DND-41 (cell line): ENCODE measurements around the gene IL2RA.
A peak's percentile ranks its signal among the peaks of the same experiment; 100 is the strongest.

Experiments
- ATAC-seq: fragments of 200-7000 bp; cut with Tn5 transposase; 3 replicates; pipeline ENCODE4 v1.9.1; 2021; ENCODE audit warnings: low read depth; ENCODE audit not compliant: insufficient read depth
- DNase-seq: peaks from one replicate; pipeline ENCODE4 v3.0.0-alpha.2; 2020
- H2AFZ ChIP-seq: 2 replicates; pipeline ENCODE4 v1.6.0; 2012; ENCODE audit warnings: low read depth, low read length
- H3K27ac ChIP-seq: 2 replicates; pipeline ENCODE4 v1.5.1; 2012; ENCODE audit warnings: low read length, inconsistent platforms
- H3K27me3 ChIP-seq: fragments of 200-600 bp; sonication (generic); 2 replicates; pipeline ENCODE4 v1.6.0; 2012; ENCODE audit warnings: low read length, mild to moderate bottlenecking, inconsistent platforms; ENCODE audit not compliant: insufficient read depth, poor library complexity
- H3K36me3 ChIP-seq: 2 replicates; pipeline ENCODE4 v1.5.1; 2012; ENCODE audit warnings: low read length, inconsistent platforms; ENCODE audit not compliant: insufficient read depth
- H3K4me1 ChIP-seq: 2 replicates; pipeline ENCODE4 v1.5.1; 2012; ENCODE audit warnings: mild to moderate bottlenecking, low read length; ENCODE audit not compliant: insufficient read depth
- H3K4me2 ChIP-seq: 2 replicates; pipeline ENCODE4 v1.6.0; 2012; ENCODE audit warnings: mild to moderate bottlenecking, moderate library complexity, low read length, inconsistent platforms; ENCODE audit not compliant: insufficient read depth
- H3K4me3 ChIP-seq, 2 experiments: fragments of 200-600 bp in 1 of 2; shearing (Covaris generic) in 1 of 2; 2 replicates each; pipeline ENCODE4 v1.5.1; 2012 to 2016; ENCODE audit warnings: inconsistent platforms in 2 of 2, low read length in 2 of 2, mild to moderate bottlenecking in 2 of 2, low read depth in 1 of 2, moderate library complexity in 1 of 2
- H3K79me2 ChIP-seq: 2 replicates; pipeline ENCODE4 v1.6.0; 2012; ENCODE audit warnings: low read length, inconsistent platforms; ENCODE audit not compliant: insufficient read depth
- H3K9ac ChIP-seq: 2 replicates; pipeline ENCODE4 v1.6.0; 2012; ENCODE audit warnings: low read depth, mild to moderate bottlenecking, inconsistent platforms, low read length, moderate library complexity
- H3K9me3 ChIP-seq: 2 replicates; pipeline ENCODE4 v1.5.1; 2012; ENCODE audit warnings: low read length, moderate library complexity, mild to moderate bottlenecking, inconsistent platforms; ENCODE audit not compliant: insufficient read depth, severe bottlenecking
- H4K20me1 ChIP-seq: 2 replicates; pipeline ENCODE4 v1.6.0; 2012; ENCODE audit warnings: low read length; ENCODE audit not compliant: insufficient read depth
- CTCF ChIP-seq: IDR thresholded peaks from 2 replicates; pipeline ENCODE4 v1.5.1; 2012; ENCODE audit warnings: borderline replicate concordance, low read length, moderate library complexity, mild to moderate bottlenecking; ENCODE audit not compliant: poor library complexity, severe bottlenecking; ENCODE audit errors: extremely low read depth
- EZH2 ChIP-seq: IDR thresholded peaks from 3 replicates; pipeline ENCODE4 v1.6.1; 2012; ENCODE audit warnings: borderline replicate concordance, low read depth, mild to moderate bottlenecking, moderate library complexity, low read length, inconsistent platforms; ENCODE audit not compliant: severe bottlenecking

Gene IL2RA

GRCh38 chr10:6097063-6097462 is 34.9 kb upstream of the IL2RA start:
- Histone ChIP-seq H4K20me1 (peaks cover 70% of the 10 kb centered on the region), H3K79me2 (peaks cover 98% of the 10 kb centered on the region)
- no peak for TF ChIP-seq EZH2

GRCh38 chr10:6095810-6096570 is 33.8 kb upstream of the IL2RA start:
- H3K4me1 ChIP-seq, result peaks cover 15% of the 10 kb centered on the region
- H3K4me2 ChIP-seq, result no peak overlapping the region
- TF ChIP-seq CTCF, result no peak
- no peak for TF ChIP-seq EZH2
- H3K9me3 ChIP-seq, result no peaks in the 10 kb centered on the region
- peaks cover 98% of the 10 kb centered on the region for H3K79me2 ChIP-seq
- H3K27me3 ChIP-seq, result no peaks in the 10 kb centered on the region
- H3K27ac ChIP-seq, result no peak overlapping the region
- H3K4me3 ChIP-seq, result no peak overlapping the region
- no peak overlapping the region for H3K9ac ChIP-seq
- H4K20me1 ChIP-seq, result peaks cover 76% of the 10 kb centered on the region
- DNase-seq, result no peak
- H2AFZ ChIP-seq, result no peak overlapping the region
- H3K36me3 ChIP-seq, result peaks cover 52% of the 10 kb centered on the region
- ATAC-seq, result no peak

More at GRCh38 chr10:6097063-6097462, 34.9 kb upstream of the IL2RA start:
- Histone ChIP-seq H3K36me3 (peaks cover 57% of the 10 kb centered on the region), H3K9me3 (no peaks in the 10 kb centered on the region), H3K4me1 (peaks cover 5% of the 10 kb centered on the region; the same call in 1 of the 2 replicates), H3K4me3 (no peak overlapping the region), H3K9ac (no peak overlapping the region), H3K27ac (no peak overlapping the region), H3K4me2 (no peak overlapping the region), H3K27me3 (no peaks in the 10 kb centered on the region), H2AFZ (no peak overlapping the region)
- no peak for DNase-seq
- ATAC-seq, result no peak

GRCh38 chr10:6092731-6093130 is 30.6 kb upstream of the IL2RA start:
- TF ChIP-seq CTCF (no peak), EZH2 (no peak)
- Histone ChIP-seq H3K79me2 (peaks cover 91% of the 10 kb centered on the region), H4K20me1 (peaks cover 75% of the 10 kb centered on the region), H3K4me3 (no peak overlapping the region), H3K27me3 (no peaks in the 10 kb centered on the region), H3K9ac (no peak overlapping the region), H2AFZ (no peak overlapping the region), H3K4me1 (peaks cover 31% of the 10 kb centered on the region), H3K4me2 (no peak overlapping the region; the same call in 1 of the 2 replicates), H3K36me3 (peaks cover 24% of the 10 kb centered on the region), H3K27ac (no peak overlapping the region), H3K9me3 (no peaks in the 10 kb centered on the region)
- ATAC-seq, result no peak
- DNase-seq, result no peak

- no peak overlapping the region for H2AFZ ChIP-seq
- peak; percentile 27 for DNase-seq
- H3K4me1 ChIP-seq, result peaks cover 34% of the 10 kb centered on the region
- H3K9ac ChIP-seq, result peak overlapping the region; percentile 22; the same call in 1 of the 2 replicates
- no peak overlapping the region for H3K27ac ChIP-seq
- peaks cover 13% of the 10 kb centered on the region for H3K36me3 ChIP-seq
- H3K4me3 ChIP-seq, result no peak overlapping the region; a peak in 1 of 4 replicates
- H4K20me1 ChIP-seq, result peaks cover 64% of the 10 kb centered on the region
- H3K4me2 ChIP-seq, result peak overlapping the region; percentile 55
- no peak for TF ChIP-seq CTCF
- no peak for TF ChIP-seq EZH2
- no peak for ATAC-seq
- H3K79me2 ChIP-seq, result peaks cover 80% of the 10 kb centered on the region
- no peaks in the 10 kb centered on the region for H3K27me3 ChIP-seq
- no peaks in the 10 kb centered on the region for H3K9me3 ChIP-seq
Observed at GRCh38 chr10:6091630-6092029, 29.5 kb upstream of the IL2RA start.
